ENCODE results near the gene CEP70. TPM values are rescaled to one million over a fixed set of nuclear protein-coding genes. Genes with fewer than 3 reads are reported as not detected.
"Not testable (repeated sequence)": the region's sequence is repeated elsewhere in the genome, so short reads cannot be mapped to it uniquely, and the experiment has no call there.

Gene CEP70
- total RNA-seq, 5 donors from 2014 or later (not counting 1 experiment from before 2014, with no cell fraction given) = 14.5 to 23.4 (median 21.7) TPM

DNA sequence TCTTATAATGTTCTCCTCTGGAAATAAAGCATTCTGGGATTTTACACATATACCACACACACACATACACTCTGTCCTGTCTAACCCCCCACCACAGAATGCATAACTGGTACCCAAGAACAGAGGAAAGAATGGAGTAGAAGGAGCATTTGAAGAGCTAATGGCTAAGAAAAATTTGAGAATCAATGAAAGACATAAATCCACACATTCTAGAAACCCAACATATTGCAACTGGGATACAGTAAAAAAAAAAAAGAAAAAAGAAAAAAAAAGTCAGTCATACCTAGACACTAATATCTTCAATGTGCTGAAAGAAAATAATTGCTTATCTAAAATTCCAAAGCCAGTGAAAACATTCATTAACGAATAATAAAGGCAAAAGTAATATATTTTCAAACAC, 20.9 kb downstream of the CEP70 start:
- Mint-ChIP-seq H3K9me3 (peaks cover under 1 to 15% (median 7%) of the 10 kb centered on the region in 3 donors), H3K27ac (no peak overlapping the region), H3K4me3 (no peak overlapping the region), H3K27me3 (no peaks in the 10 kb centered on the region), H3K36me3 (peaks cover 58% of the 10 kb centered on the region), H3K4me1 (peaks cover 17 to 26% (median 24%) of the 10 kb centered on the region in 3 donors)
- H3K4me1 ChIP-seq (ENCODE audit: control insufficient read depth in 1 of 2, extremely low read depth in 1 of 2, insufficient read depth in 2 of 2, low read length in 2 of 2) = peaks cover 3 to 5% of the 10 kb centered on the region in 2 experiments
- ATAC-seq (replicated peaks in 1 of 4) = no peak
- no peak overlapping the region for H3K4me3 ChIP-seq (ENCODE audit: control insufficient read depth in 1 of 2, extremely low read depth in 1 of 2, low read length in 1 of 2)
- no CpG with 5 or more reads among the region's 1 CpG for WGBS (ENCODE audit: insufficient coverage)
- ChIA-PET CTCF (no interaction called here), POLR2A (no interaction called here)
- H3K27me3 ChIP-seq (replicated peaks in 1 of 2; ENCODE audit: control insufficient read depth in 2 of 2, extremely low read depth in 1 of 2, insufficient read depth in 2 of 2, low read length in 1 of 2) = no peaks in the 10 kb centered on the region
- DNase-seq = no peak
- H3K36me3 ChIP-seq (ENCODE audit: control insufficient read depth in 2 of 2, extremely low read depth in 1 of 2, insufficient read depth in 1 of 2, low read length in 1 of 2) = no peaks in the 10 kb centered on the region
- H3K9me3 ChIP-seq = no peaks in the 10 kb centered on the region
- no peak overlapping the region for H3K27ac ChIP-seq (ENCODE audit: low read length)

DNA sequence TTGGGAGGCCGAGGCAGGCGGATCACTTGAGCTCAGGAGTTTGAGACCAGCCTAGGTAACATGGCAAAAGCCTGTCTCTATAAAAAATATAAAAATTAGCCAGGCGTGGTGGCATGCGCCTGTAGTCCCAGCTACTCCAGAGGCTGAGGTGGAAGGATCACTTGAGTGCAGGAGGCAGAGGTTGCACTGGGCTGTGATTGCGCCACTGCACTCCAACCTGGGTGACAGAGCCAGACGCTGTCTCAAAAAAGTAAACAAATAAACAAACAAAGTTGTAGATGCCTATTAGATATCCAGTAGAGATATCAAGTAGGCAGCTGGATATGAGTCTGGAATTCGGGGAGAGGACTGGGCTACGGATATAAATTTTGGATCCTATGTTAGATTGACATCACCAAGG, 24.4 kb downstream of the CEP70 start:
- DNase-seq; H3K4me1 Mint-ChIP-seq; H3K27ac Mint-ChIP-seq; H3K27me3 Mint-ChIP-seq; H3K4me1 ChIP-seq (ENCODE audit: control insufficient read depth in 1 of 2, extremely low read depth in 1 of 2, insufficient read depth in 2 of 2, low read length in 2 of 2); H3K36me3 ChIP-seq (ENCODE audit: control insufficient read depth in 2 of 2, extremely low read depth in 1 of 2, insufficient read depth in 1 of 2, low read length in 1 of 2); H3K27ac ChIP-seq (ENCODE audit: low read length); CTCF ChIA-PET; H3K4me3 ChIP-seq (ENCODE audit: control insufficient read depth in 1 of 2, extremely low read depth in 1 of 2, low read length in 1 of 2); ATAC-seq (replicated peaks in 1 of 4); H3K27me3 ChIP-seq (replicated peaks in 1 of 2; ENCODE audit: control insufficient read depth in 2 of 2, extremely low read depth in 1 of 2, insufficient read depth in 2 of 2, low read length in 1 of 2); H3K4me3 Mint-ChIP-seq; H3K9me3 ChIP-seq; POLR2A ChIA-PET: not testable (repeated sequence)
- 100% methylated on average over 3 of the region's 8 CpGs for WGBS (ENCODE audit: insufficient coverage)
- Mint-ChIP-seq H3K36me3 (peaks cover 62% of the 10 kb centered on the region), H3K9me3 (peaks cover 0 to 15% (median 4%) of the 10 kb centered on the region in 3 donors)

DNA sequence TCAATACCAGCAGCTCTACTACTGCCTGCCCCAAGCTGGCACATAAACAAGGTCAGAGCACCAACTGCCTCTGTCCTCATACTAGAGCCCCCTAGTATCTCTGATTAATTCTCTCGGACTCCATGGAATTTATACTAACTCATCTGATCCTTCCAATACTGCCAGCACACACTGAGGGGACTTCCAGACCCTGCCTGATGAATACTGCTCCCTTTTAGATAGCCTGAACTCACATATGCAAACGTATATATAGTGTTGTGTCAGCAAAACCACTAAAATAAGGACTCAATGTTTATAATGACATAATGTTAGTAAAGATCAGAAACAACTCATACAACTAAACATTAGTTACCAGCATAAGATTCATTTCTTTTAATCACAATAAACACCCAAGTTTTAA, 25.0 kb downstream of the CEP70 start:
- H3K4me3 Mint-ChIP-seq = no peak overlapping the region
- ChIA-PET POLR2A (no interaction called here), CTCF (no interaction called here)

DNA sequence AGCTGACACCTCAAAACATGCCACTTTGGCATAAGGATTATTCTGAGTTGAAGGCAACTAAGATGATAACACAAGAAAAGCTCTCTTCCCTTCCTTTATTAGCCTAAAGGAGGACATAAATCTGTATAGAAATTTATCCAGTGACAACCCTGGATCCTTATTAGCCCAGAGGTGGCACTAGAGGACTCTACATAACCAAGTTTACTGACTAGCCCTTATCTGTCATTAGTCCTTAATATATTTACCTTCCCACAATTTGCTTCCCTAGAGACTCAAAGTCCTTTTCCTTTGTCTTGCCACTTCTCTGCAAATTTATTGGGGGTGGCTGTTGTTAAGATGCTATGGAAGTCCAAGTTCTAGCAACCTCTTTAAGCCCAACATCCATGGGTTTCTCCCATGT, 26.7 kb downstream of the CEP70 start:
- DNase-seq (no peak), ATAC-seq (replicated peaks in 1 of 4) (no peak)
- no peak overlapping the region for H3K4me3 ChIP-seq (ENCODE audit: control insufficient read depth in 1 of 2, extremely low read depth in 1 of 2, low read length in 1 of 2)
- H3K4me1 ChIP-seq (ENCODE audit: control insufficient read depth in 1 of 2, extremely low read depth in 1 of 2, insufficient read depth in 2 of 2, low read length in 2 of 2) = no peaks in the 10 kb centered on the region
- Mint-ChIP-seq H3K4me1 (peaks cover 12 to 16% (median 13%) of the 10 kb centered on the region in 3 donors), H3K27me3 (no peaks in the 10 kb centered on the region), H3K4me3 (no peak overlapping the region), H3K9me3 (peaks cover 2 to 5% (median 4%) of the 10 kb centered on the region in 3 donors), H3K36me3 (peaks cover 66% of the 10 kb centered on the region), H3K27ac (no peak overlapping the region)
- H3K27ac ChIP-seq (ENCODE audit: low read length) = no peak overlapping the region
- POLR2A ChIA-PET = no interaction called here
- H3K9me3 ChIP-seq = no peaks in the 10 kb centered on the region
- H3K27me3 ChIP-seq (replicated peaks in 1 of 2; ENCODE audit: control insufficient read depth in 2 of 2, extremely low read depth in 1 of 2, insufficient read depth in 2 of 2, low read length in 1 of 2) = no peaks in the 10 kb centered on the region
- peaks cover 0 to 3% of the 10 kb centered on the region in 2 donors for H3K36me3 ChIP-seq (ENCODE audit: control insufficient read depth in 2 of 2, extremely low read depth in 1 of 2, insufficient read depth in 1 of 2, low read length in 1 of 2)
- CTCF ChIA-PET = no interaction called here

More for the DNA sequence above, 25.0 kb downstream of the CEP70 start:
- Histone ChIP-seq H3K4me1 (ENCODE audit: control insufficient read depth in 1 of 2, extremely low read depth in 1 of 2, insufficient read depth in 2 of 2, low read length in 2 of 2) (no peaks in the 10 kb centered on the region), H3K9me3 (no peaks in the 10 kb centered on the region), H3K4me3 (ENCODE audit: control insufficient read depth in 1 of 2, extremely low read depth in 1 of 2, low read length in 1 of 2) (no peak overlapping the region), H3K27me3 (replicated peaks in 1 of 2; ENCODE audit: control insufficient read depth in 2 of 2, extremely low read depth in 1 of 2, insufficient read depth in 2 of 2, low read length in 1 of 2) (no peaks in the 10 kb centered on the region), H3K27ac (ENCODE audit: low read length) (no peak overlapping the region), H3K36me3 (ENCODE audit: control insufficient read depth in 2 of 2, extremely low read depth in 1 of 2, insufficient read depth in 1 of 2, low read length in 1 of 2) (peaks cover 0 to 3% of the 10 kb centered on the region in 2 donors)
- ATAC-seq (replicated peaks in 1 of 4) = no peak
- no peak for DNase-seq
- 100% methylated on average over 1 of the region's 2 CpGs for WGBS (ENCODE audit: insufficient coverage)
- peaks cover 7% of the 10 kb centered on the region in 3 donors for H3K4me1 Mint-ChIP-seq
- H3K27ac Mint-ChIP-seq = no peak overlapping the region
- H3K27me3 Mint-ChIP-seq = no peaks in the 10 kb centered on the region
- peaks cover 66% of the 10 kb centered on the region for H3K36me3 Mint-ChIP-seq
- peaks cover 0 to 15% (median 4%) of the 10 kb centered on the region in 3 donors for H3K9me3 Mint-ChIP-seq

DNA sequence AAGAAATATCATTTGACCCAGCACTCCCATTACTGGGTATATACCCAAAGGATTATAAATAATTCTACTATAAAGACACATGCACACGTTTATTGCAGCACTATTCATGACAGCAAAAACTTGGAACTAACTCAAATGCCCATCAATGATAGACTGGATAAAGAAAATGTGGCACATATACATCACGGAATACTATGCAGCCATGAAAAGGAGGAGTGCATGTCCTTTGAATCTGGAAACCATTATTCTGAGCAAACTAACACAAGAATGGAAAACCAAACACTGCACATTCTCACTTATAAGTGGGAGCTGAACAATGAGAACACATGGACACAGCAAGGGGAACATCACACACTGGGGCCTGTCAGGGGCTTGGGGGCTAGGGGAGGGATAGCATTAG, 27.8 kb downstream of the CEP70 start:
- H3K36me3 ChIP-seq (ENCODE audit: control insufficient read depth in 2 of 2, extremely low read depth in 1 of 2, insufficient read depth in 1 of 2, low read length in 1 of 2); CTCF ChIA-PET; H3K4me1 ChIP-seq (ENCODE audit: control insufficient read depth in 1 of 2, extremely low read depth in 1 of 2, insufficient read depth in 2 of 2, low read length in 2 of 2); H3K4me3 Mint-ChIP-seq; H3K9me3 ChIP-seq; POLR2A ChIA-PET; DNase-seq; H3K4me3 ChIP-seq (ENCODE audit: control insufficient read depth in 1 of 2, extremely low read depth in 1 of 2, low read length in 1 of 2); H3K27ac Mint-ChIP-seq; H3K27ac ChIP-seq (ENCODE audit: low read length); ATAC-seq (replicated peaks in 1 of 4); H3K4me1 Mint-ChIP-seq; H3K27me3 Mint-ChIP-seq; H3K9me3 Mint-ChIP-seq; H3K27me3 ChIP-seq (replicated peaks in 1 of 2; ENCODE audit: control insufficient read depth in 2 of 2, extremely low read depth in 1 of 2, insufficient read depth in 2 of 2, low read length in 1 of 2): not testable (repeated sequence)
- WGBS (ENCODE audit: insufficient coverage) = 83% methylated on average over 1 of the region's 2 CpGs
- H3K36me3 Mint-ChIP-seq = peaks cover 67% of the 10 kb centered on the region

DNA sequence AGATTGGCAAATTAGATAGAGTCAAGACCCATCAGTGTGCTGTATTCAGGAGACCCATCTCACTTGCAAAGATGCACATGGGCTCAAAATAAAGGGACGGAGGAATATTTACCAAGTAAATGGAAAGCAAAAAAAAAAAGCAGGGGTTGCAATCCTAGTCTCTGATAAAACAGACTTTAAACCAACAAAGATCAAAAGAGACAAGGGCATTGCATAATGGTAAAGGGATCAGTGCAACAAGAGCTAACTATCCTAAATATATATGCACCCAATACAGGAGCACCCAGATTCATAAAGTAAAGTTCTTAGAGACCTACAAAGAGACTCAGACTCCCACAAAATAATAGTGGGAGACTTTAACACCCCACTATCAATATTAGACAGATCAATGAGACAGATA, 31.2 kb downstream of the CEP70 start:
- POLR2A ChIA-PET; H3K36me3 ChIP-seq (ENCODE audit: control insufficient read depth in 2 of 2, extremely low read depth in 1 of 2, insufficient read depth in 1 of 2, low read length in 1 of 2); DNase-seq; H3K27me3 Mint-ChIP-seq; H3K4me1 Mint-ChIP-seq; H3K27ac ChIP-seq (ENCODE audit: low read length); H3K4me3 Mint-ChIP-seq; ATAC-seq (replicated peaks in 1 of 4); H3K4me3 ChIP-seq (ENCODE audit: control insufficient read depth in 1 of 2, extremely low read depth in 1 of 2, low read length in 1 of 2); H3K27ac Mint-ChIP-seq; H3K27me3 ChIP-seq (replicated peaks in 1 of 2; ENCODE audit: control insufficient read depth in 2 of 2, extremely low read depth in 1 of 2, insufficient read depth in 2 of 2, low read length in 1 of 2); H3K9me3 ChIP-seq; H3K4me1 ChIP-seq (ENCODE audit: control insufficient read depth in 1 of 2, extremely low read depth in 1 of 2, insufficient read depth in 2 of 2, low read length in 2 of 2); CTCF ChIA-PET: not testable (repeated sequence)
- no CpG with 5 or more reads among the region's 1 CpG for WGBS (ENCODE audit: insufficient coverage)
- peaks cover 8 to 24% (median 19%) of the 10 kb centered on the region in 3 donors for H3K9me3 Mint-ChIP-seq
- peaks cover 78% of the 10 kb centered on the region for H3K36me3 Mint-ChIP-seq

DNA sequence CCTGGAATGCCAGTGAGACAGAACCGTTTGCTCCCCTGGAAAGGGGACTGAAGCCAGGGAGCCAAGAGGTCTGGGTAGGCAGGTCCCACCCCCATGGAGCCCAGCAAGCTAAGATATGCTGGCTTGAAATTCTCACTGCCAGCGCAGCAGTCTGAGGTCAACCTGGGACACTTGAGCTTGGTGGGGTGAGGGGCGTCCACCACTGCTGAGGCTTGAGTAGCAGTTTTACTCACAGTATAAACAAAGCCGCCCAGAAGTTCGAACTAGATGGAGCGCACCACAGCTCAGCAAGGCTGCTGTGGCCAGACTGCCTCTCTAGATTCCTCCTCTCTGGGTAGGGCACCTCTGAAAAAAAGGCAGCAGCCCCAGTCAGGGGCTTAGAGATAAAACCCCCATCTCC, 33.6 kb downstream of the CEP70 start:
- Mint-ChIP-seq H3K9me3 (peaks cover 8 to 34% (median 30%) of the 10 kb centered on the region in 3 donors), H3K4me1 (peaks cover 6 to 10% (median 6%) of the 10 kb centered on the region in 3 donors), H3K27me3 (no peaks in the 10 kb centered on the region), H3K27ac (no peak overlapping the region), H3K4me3 (no peak overlapping the region), H3K36me3 (peaks cover 82% of the 10 kb centered on the region)
- WGBS (ENCODE audit: insufficient coverage) = 100% methylated on average over 1 of the region's 6 CpGs
- no peaks in the 10 kb centered on the region for H3K4me1 ChIP-seq (ENCODE audit: control insufficient read depth in 1 of 2, extremely low read depth in 1 of 2, insufficient read depth in 2 of 2, low read length in 2 of 2)
- ChIA-PET CTCF (interaction anchor here (0.6 to 1.2 kb wide), 2 partner anchors 35 to 355 kb away, joined by 3 read pairs; no protein-coding TSS in a partner anchor), POLR2A (interaction anchor here in 1 of 2 donors (0.6 kb wide), 1 partner anchor 33 kb away, joined by 5 read pairs; no protein-coding TSS in a partner anchor)
- no peak overlapping the region for H3K4me3 ChIP-seq (ENCODE audit: control insufficient read depth in 1 of 2, extremely low read depth in 1 of 2, low read length in 1 of 2)
- peaks cover 3 to 8% of the 10 kb centered on the region in 2 donors for H3K36me3 ChIP-seq (ENCODE audit: control insufficient read depth in 2 of 2, extremely low read depth in 1 of 2, insufficient read depth in 1 of 2, low read length in 1 of 2)
- H3K9me3 ChIP-seq = no peaks in the 10 kb centered on the region
- DNase-seq (no peak), ATAC-seq (replicated peaks in 1 of 4) (no peak)
- no peak overlapping the region for H3K27ac ChIP-seq (ENCODE audit: low read length)
- no peaks in the 10 kb centered on the region for H3K27me3 ChIP-seq (replicated peaks in 1 of 2; ENCODE audit: control insufficient read depth in 2 of 2, extremely low read depth in 1 of 2, insufficient read depth in 2 of 2, low read length in 1 of 2)
